ENCODE data around the gene ESYT1.

DNA sequence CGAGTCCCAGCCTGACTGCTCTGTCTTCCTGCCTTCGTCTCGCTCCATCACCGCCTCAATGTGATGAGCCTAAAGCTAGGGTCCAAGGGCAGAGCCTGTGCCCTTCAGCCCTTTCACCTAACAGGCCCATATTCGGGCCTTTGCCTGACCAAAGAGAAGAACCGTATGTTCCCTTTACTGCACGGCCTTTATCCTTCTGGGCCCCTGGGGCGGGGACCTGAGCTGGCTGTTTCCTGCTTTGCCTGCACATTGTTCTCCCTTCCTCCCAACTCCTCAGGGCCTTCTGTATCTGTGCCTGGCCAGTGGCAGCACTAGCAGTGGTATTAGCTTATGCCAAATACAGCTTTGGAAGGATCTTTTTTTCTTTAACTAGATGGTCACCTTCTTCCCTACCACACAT lies 15.8 kb downstream of the ESYT1 start:
- no peak for TF ChIP-seq EZH2 (IDR thresholded peaks at IDR 0.05; ENCODE audit: borderline replicate concordance, low read depth, low read length, severe bottlenecking)
- TF ChIP-seq, protein P1, sequence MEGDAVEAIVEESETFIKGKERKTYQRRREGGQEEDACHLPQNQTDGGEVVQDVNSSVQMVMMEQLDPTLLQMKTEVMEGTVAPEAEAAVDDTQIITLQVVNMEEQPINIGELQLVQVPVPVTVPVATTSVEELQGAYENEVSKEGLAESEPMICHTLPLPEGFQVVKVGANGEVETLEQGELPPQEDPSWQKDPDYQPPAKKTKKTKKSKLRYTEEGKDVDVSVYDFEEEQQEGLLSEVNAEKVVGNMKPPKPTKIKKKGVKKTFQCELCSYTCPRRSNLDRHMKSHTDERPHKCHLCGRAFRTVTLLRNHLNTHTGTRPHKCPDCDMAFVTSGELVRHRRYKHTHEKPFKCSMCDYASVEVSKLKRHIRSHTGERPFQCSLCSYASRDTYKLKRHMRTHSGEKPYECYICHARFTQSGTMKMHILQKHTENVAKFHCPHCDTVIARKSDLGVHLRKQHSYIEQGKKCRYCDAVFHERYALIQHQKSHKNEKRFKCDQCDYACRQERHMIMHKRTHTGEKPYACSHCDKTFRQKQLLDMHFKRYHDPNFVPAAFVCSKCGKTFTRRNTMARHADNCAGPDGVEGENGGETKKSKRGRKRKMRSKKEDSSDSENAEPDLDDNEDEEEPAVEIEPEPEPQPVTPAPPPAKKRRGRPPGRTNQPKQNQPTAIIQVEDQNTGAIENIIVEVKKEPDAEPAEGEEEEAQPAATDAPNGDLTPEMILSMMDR (IDR thresholded peaks at IDR 0.05; ENCODE audit: borderline replicate concordance, extremely low read depth, low read length, poor library complexity, severe bottlenecking) = no peak

Measured in DND-41 (cell line).